ENCODE results near the gene NDUFAF8.

DNA sequence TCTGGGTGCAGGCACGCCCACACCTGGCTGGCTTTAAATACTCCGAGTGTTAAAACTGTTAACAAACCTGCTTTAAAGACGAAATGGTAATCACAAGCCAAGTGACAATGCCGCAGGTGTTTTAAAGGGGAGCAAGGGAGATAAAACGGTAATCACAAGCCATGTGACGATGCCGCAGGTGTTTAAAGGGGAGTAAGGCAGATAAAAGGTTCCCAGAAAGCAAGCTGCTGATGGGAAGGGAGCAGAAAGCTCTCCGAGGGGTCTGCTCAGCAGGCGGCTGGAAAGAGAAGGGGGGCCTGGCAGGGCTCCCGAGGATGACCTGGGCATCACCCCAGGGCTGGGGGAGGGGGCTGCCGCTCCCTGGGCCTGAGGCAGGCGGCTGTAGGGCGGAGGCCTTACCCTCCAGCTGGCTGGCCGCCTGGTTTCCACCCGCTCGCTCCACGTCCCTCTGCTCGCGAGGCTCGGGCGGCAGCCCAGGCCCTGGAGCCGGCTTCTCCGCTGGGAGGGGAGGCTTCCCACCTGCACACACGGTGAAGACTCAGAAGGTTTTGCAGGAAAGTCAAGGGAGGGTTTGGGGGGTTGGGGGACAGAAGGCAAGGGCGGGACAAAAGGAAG is 12.1 kb downstream of the NDUFAF8 start:
- TF ChIP-seq, protein P1, sequence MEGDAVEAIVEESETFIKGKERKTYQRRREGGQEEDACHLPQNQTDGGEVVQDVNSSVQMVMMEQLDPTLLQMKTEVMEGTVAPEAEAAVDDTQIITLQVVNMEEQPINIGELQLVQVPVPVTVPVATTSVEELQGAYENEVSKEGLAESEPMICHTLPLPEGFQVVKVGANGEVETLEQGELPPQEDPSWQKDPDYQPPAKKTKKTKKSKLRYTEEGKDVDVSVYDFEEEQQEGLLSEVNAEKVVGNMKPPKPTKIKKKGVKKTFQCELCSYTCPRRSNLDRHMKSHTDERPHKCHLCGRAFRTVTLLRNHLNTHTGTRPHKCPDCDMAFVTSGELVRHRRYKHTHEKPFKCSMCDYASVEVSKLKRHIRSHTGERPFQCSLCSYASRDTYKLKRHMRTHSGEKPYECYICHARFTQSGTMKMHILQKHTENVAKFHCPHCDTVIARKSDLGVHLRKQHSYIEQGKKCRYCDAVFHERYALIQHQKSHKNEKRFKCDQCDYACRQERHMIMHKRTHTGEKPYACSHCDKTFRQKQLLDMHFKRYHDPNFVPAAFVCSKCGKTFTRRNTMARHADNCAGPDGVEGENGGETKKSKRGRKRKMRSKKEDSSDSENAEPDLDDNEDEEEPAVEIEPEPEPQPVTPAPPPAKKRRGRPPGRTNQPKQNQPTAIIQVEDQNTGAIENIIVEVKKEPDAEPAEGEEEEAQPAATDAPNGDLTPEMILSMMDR (IDR thresholded peaks at IDR 0.05) = no peak
- TF ChIP-seq POLR2A (IDR thresholded peaks at IDR 0.05) = no peak
- TF ChIP-seq EP300 (IDR thresholded peaks at IDR 0.05) = no peak
- no peak for TF ChIP-seq POLR2AphosphoS5 (IDR thresholded peaks at IDR 0.05)
